CD4-positive, CD25-positive, alpha-beta regulatory T cell (primary cell): ENCODE data around the gene WDR27. TPM values are rescaled to one million over a fixed set of nuclear protein-coding genes. Genes with fewer than 3 reads are reported as not detected.

Experiments used
- ATAC-seq, 2 donors: fragments of 150-1000 bp; cut with Tn5 transposase; one replicate each; pipeline ENCODE4 v1.10.0; 2021; ENCODE audit warnings: low read depth in 2 of 2, moderate number of reproducible peaks in 2 of 2, moderate library complexity in 1 of 2
- DNase-seq, 3 donors: peaks; one replicate each; pipeline versions ENCODE4 v3.0.0 to v3.0.0-alpha.2; 2012 to 2022; ENCODE audit warnings: mixed read lengths in 1 of 3
- H3K27ac ChIP-seq: one replicate; pipeline ENCODE4 v1.7.0; 2013; ENCODE audit warnings: mild to moderate bottlenecking, low read length; ENCODE audit not compliant: insufficient read depth, poor library complexity, severe bottlenecking
- H3K27me3 ChIP-seq: one replicate; pipeline ENCODE4 v1.7.0; 2013; ENCODE audit warnings: low read length; ENCODE audit not compliant: control insufficient read depth, insufficient read depth
- H3K36me3 ChIP-seq: one replicate; pipeline ENCODE4 v1.7.0; 2013; ENCODE audit warnings: mild to moderate bottlenecking, low read length, moderate library complexity; ENCODE audit not compliant: control insufficient read depth, insufficient read depth
- H3K4me1 ChIP-seq: 2 replicates; pipeline ENCODE4 v1.7.0; 2013; ENCODE audit warnings: mild to moderate bottlenecking, low read length; ENCODE audit not compliant: insufficient read depth, control insufficient read depth, poor library complexity, severe bottlenecking
- H3K4me3 ChIP-seq: one replicate; pipeline ENCODE4 v1.7.0; 2013; ENCODE audit warnings: low read depth, mild to moderate bottlenecking, low read length, moderate library complexity
- H3K9me3 ChIP-seq, 2 experiments: 1 replicate in 1 of 2; 2 replicates in 1 of 2; pipeline ENCODE4 v1.7.0; 2013; ENCODE audit warnings: low read length in 2 of 2, mild to moderate bottlenecking in 1 of 2, moderate library complexity in 1 of 2; ENCODE audit not compliant: control insufficient read depth in 2 of 2
- H3K27ac Mint-ChIP-seq, 3 donors: one replicate each; pipeline ENCODE4 v1.8.0; 2020 to 2022; ENCODE audit warnings: mild to moderate bottlenecking in 3 of 3, mixed read lengths in 3 of 3, moderate library complexity in 2 of 3
- H3K27me3 Mint-ChIP-seq: one replicate; pipeline ENCODE4 v1.8.0; 2022; ENCODE audit warnings: mild to moderate bottlenecking, mixed read lengths
- H3K36me3 Mint-ChIP-seq: one replicate; pipeline ENCODE4 v1.8.0; 2020; ENCODE audit warnings: mixed read lengths
- H3K4me1 Mint-ChIP-seq, 4 donors: one replicate each; pipeline ENCODE4 v1.8.0; 2020 to 2022; ENCODE audit warnings: mixed read lengths in 4 of 4, mild to moderate bottlenecking in 1 of 4
- H3K4me3 Mint-ChIP-seq, 4 donors: one replicate each; pipeline ENCODE4 v1.8.0; 2020 to 2022; ENCODE audit warnings: mild to moderate bottlenecking in 4 of 4, mixed read lengths in 4 of 4, moderate library complexity in 3 of 4
- H3K9me3 Mint-ChIP-seq, 7 donors: one replicate each; pipeline ENCODE4 v1.8.0; 2020 to 2022; ENCODE audit warnings: mixed read lengths in 7 of 7, mild to moderate bottlenecking in 3 of 7, moderate library complexity in 2 of 7
- polyA plus RNA-seq, 4 donors: library from polyadenylated mRNA; unstranded; fragments of 300-500 nt; fragmentation: Illumina TruSeq; gene quantifications; one replicate each; pipeline ENCODE4 v1.2.3, GENCODE V29; 2021
- total RNA-seq: library from RNA; stranded (reverse); gene quantifications from one replicate; pipeline ENCODE4 v1.2.3, GENCODE V29; 2022

Gene WDR27
- total and polyA plus RNA-seq, 5 donors from 2014 or later = 3.7 to 30.7 (median 5.1) TPM

DNA sequence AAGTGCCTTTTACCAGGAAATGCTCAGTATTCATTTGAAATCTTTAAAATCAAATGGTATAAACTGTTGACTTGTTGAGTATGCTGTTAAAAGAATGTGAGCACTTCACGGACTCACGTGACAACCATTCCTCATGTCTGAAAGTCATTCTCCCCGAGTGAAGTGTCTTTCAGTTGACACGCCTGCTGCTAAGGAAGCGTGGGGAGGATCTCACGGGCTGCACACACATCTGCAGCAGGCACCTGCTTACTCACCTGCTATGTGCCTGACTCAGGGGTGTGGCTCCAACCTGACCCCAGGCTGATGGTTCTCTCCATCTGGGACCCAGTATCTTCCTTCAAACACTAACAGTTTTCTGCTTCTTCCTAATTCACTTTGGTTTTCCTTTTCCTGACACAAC is 32.7 kb downstream of the WDR27 start:
- H3K27ac Mint-ChIP-seq = peak overlapping the region in 1 of 3 donors; percentile 53
- no peak for DNase-seq

DNA sequence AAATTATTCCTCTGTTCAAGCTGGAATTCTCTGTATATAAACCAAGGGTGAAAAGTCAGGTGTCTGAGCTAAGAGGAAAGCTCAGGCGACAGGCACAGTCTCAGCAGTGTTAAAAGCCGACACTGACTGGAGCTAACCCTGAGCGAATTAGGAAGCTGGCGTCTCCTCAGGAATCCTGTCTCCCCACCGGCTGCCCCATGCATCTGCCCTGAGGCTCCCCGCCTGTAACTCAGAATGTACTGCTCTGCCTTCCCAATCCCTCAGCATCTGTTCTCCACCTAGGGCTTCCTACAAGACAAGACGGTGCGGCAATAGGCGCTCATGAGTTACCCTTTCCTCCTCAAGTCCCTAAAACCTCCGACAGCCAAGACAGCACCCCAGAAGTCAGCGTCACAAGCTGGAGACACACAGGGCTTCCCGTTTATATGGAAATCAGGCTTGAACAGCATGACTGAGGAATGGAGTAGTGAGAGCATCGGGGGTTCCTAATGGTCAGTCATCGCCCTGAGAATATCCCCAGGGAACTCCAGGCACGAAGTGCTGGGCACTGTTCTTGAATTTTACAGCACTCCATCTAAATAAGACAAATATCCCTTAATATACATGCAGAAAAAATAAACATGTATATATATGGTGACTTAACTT is 33.5 kb downstream of the WDR27 start:
- H3K36me3 Mint-ChIP-seq = peaks cover 49% of the 10 kb centered on the region
- no peak for ATAC-seq

More for the DNA sequence above, 32.7 kb downstream of the WDR27 start:
- no peaks in the 10 kb centered on the region for H3K9me3 Mint-ChIP-seq
- Histone ChIP-seq H3K27me3 (no peaks in the 10 kb centered on the region), H3K9me3 (no peaks in the 10 kb centered on the region), H3K27ac (no peak overlapping the region), H3K4me1 (no peaks in the 10 kb centered on the region), H3K4me3 (no peak overlapping the region), H3K36me3 (peaks cover 16% of the 10 kb centered on the region)
- no peaks in the 10 kb centered on the region for H3K27me3 Mint-ChIP-seq
- H3K36me3 Mint-ChIP-seq = peaks cover 43% of the 10 kb centered on the region
- no peak for ATAC-seq
- peaks cover 0 to 8% (median 3%) of the 10 kb centered on the region in 4 donors for H3K4me1 Mint-ChIP-seq
- H3K4me3 Mint-ChIP-seq = no peak overlapping the region

DNA sequence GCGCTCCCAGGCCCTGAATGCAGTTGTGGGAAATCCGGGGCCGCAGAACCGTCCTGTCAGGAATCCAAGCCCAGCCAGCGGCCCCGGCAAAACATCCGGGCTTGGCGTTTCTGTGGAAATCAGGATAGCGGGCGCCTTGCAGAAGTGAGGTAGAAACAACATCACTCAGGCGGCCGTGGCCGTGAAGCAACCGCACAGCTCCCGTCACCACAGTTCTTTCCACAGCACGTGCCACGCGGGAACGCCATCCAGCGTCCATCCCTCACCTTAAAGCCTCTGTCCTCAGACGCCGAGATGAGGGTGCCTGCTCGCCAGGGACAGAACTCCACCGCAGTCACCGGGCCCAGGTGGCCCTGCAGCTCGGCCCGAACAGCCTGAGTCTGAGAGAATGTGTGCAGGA is 34.1 kb downstream of the WDR27 start:
- ATAC-seq (no peak), DNase-seq (no peak)
- Mint-ChIP-seq H3K36me3 (peaks cover 51% of the 10 kb centered on the region), H3K27me3 (no peaks in the 10 kb centered on the region), H3K4me1 (peaks cover 0 to 6% (median 2%) of the 10 kb centered on the region in 4 donors), H3K4me3 (no peak overlapping the region), H3K27ac (no peak overlapping the region), H3K9me3 (no peaks in the 10 kb centered on the region)
- Histone ChIP-seq H3K9me3 (no peaks in the 10 kb centered on the region), H3K36me3 (peaks cover 16% of the 10 kb centered on the region), H3K27me3 (no peaks in the 10 kb centered on the region), H3K4me1 (no peaks in the 10 kb centered on the region), H3K4me3 (no peak overlapping the region), H3K27ac (no peak overlapping the region)

More for the DNA sequence above, 33.5 kb downstream of the WDR27 start:
- Mint-ChIP-seq H3K27me3 (no peaks in the 10 kb centered on the region), H3K9me3 (no peaks in the 10 kb centered on the region), H3K27ac (no peak overlapping the region), H3K4me3 (no peak overlapping the region), H3K4me1 (peaks cover 0 to 6% (median 3%) of the 10 kb centered on the region in 4 donors)
- Histone ChIP-seq H3K4me1 (no peaks in the 10 kb centered on the region), H3K36me3 (peaks cover 16% of the 10 kb centered on the region), H3K4me3 (no peak overlapping the region), H3K9me3 (no peaks in the 10 kb centered on the region), H3K27ac (no peak overlapping the region), H3K27me3 (no peaks in the 10 kb centered on the region)
- DNase-seq = no peak

DNA sequence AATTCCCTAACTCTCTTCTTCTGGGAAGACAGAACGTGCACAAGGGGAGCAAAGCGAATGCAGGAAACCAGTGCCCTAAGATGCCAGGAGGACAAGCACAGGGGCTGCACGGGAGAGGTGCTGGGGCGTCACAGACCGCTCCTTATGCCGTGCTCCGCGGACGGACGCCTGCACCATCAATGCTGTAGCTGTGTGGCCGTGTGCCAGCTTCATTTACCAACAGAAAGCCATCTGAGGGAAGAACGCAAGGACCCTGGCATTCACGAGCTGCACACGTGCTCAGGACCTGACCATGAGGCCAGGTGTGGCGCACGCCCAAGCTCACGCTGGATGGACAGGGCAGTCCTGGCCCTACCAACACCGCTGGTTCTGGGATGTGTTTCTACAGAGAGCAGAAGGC is 35.4 kb downstream of the WDR27 start:
- H3K27ac ChIP-seq = no peak overlapping the region
- no peaks in the 10 kb centered on the region for H3K9me3 ChIP-seq
- no peaks in the 10 kb centered on the region for H3K9me3 Mint-ChIP-seq
- no peaks in the 10 kb centered on the region for H3K27me3 Mint-ChIP-seq
- ATAC-seq (no peak), DNase-seq (no peak)
- H3K4me1 ChIP-seq = no peaks in the 10 kb centered on the region
- no peaks in the 10 kb centered on the region for H3K27me3 ChIP-seq
- no peak overlapping the region for H3K4me3 ChIP-seq
- H3K36me3 Mint-ChIP-seq = peaks cover 40% of the 10 kb centered on the region
- H3K4me1 Mint-ChIP-seq = peaks cover 0 to 6% (median 2%) of the 10 kb centered on the region in 4 donors
- H3K4me3 Mint-ChIP-seq = no peak overlapping the region
- H3K27ac Mint-ChIP-seq = no peak overlapping the region
- peaks cover 14% of the 10 kb centered on the region for H3K36me3 ChIP-seq

DNA sequence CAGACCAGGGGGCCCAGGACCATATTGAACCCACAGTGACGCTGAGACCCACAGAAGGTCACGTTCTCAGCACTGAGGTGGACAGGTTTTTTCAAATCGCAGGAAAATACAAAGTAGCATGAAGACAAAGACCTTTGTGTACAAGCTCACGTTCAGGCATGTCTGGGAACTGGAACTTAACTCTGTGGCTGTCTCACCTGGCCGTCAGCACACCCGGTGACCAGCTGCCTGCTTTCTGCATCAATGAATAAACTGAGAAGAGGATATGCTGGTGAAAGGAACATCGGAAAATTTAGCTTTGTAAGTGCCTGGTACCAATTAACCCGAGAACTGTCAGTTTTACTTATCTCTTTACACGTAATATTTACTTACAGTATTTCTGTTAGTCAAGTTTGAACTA is 36.5 kb downstream of the WDR27 start:
- no peak overlapping the region for H3K4me3 ChIP-seq
- H3K27ac ChIP-seq = no peak overlapping the region
- Mint-ChIP-seq H3K36me3 (peaks cover 36% of the 10 kb centered on the region), H3K4me3 (no peak overlapping the region), H3K27me3 (no peaks in the 10 kb centered on the region), H3K9me3 (no peaks in the 10 kb centered on the region), H3K27ac (no peak overlapping the region), H3K4me1 (peaks cover 0 to 6% (median 2%) of the 10 kb centered on the region in 4 donors)
- H3K27me3 ChIP-seq = no peaks in the 10 kb centered on the region
- ATAC-seq (no peak), DNase-seq (no peak)
- H3K9me3 ChIP-seq = no peaks in the 10 kb centered on the region
- H3K36me3 ChIP-seq = peaks cover 10% of the 10 kb centered on the region
- no peaks in the 10 kb centered on the region for H3K4me1 ChIP-seq

DNA sequence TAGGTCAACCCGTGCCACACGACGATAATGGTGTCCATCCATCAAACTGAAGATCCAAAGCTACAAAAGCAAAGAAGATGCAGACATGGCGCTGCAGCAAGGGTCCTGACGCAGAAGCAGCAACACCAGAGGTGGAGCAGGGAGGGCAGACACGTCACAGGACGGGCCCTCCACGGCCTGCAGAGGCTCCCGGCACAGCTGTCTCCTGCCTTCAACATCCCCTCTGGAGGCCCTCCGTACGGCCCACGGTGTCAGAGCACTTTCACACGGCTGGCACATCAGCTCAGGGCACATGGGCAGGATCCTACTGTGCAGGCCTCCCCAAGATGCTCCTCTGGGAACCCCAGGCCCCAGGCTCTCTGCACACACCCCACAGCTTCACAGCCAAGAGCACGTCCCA is 37.6 kb downstream of the WDR27 start:
- Mint-ChIP-seq H3K4me1 (peaks cover 0 to 4% (median 0%) of the 10 kb centered on the region in 4 donors), H3K27ac (no peak overlapping the region), H3K4me3 (no peak overlapping the region), H3K27me3 (no peaks in the 10 kb centered on the region), H3K36me3 (peaks cover 40% of the 10 kb centered on the region), H3K9me3 (no peaks in the 10 kb centered on the region)
- Histone ChIP-seq H3K4me3 (no peak overlapping the region), H3K4me1 (no peaks in the 10 kb centered on the region), H3K27me3 (no peaks in the 10 kb centered on the region), H3K9me3 (no peaks in the 10 kb centered on the region), H3K27ac (no peak overlapping the region), H3K36me3 (peaks cover 10% of the 10 kb centered on the region)
- ATAC-seq (no peak), DNase-seq (no peak)

DNA sequence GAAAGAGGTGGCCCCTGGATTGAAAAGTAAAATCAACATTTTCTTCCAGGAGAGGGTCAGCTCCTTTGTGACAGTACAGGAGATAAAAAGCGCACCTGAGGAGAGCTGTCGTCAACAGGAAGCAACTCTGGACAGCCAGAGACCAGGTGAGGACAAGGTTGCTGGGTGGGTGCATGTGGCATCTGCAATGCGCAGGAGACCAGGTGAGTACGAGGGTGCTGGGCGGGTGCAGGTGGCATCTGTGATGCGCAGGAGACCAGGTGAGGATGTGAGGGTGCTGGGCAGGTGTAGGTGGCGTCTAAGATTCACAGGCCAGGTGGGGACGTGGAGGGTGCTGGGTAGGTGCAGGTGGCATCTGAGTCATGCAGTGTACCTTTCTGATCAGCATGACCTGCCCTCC is 38.4 kb downstream of the WDR27 start:
- no peak overlapping the region for H3K27ac ChIP-seq
- peaks cover 39% of the 10 kb centered on the region for H3K36me3 Mint-ChIP-seq
- no peaks in the 10 kb centered on the region for H3K27me3 Mint-ChIP-seq
- no peaks in the 10 kb centered on the region for H3K4me1 ChIP-seq
- ATAC-seq = no peak
- no peaks in the 10 kb centered on the region for H3K9me3 ChIP-seq
- peaks cover 8% of the 10 kb centered on the region for H3K36me3 ChIP-seq
- H3K4me1 Mint-ChIP-seq = peaks cover 0 to 4% (median 0%) of the 10 kb centered on the region in 4 donors
- H3K4me3 ChIP-seq = no peak overlapping the region
- H3K27ac Mint-ChIP-seq = no peak overlapping the region
- H3K27me3 ChIP-seq = no peaks in the 10 kb centered on the region
- no peak overlapping the region for H3K4me3 Mint-ChIP-seq
- H3K9me3 Mint-ChIP-seq = no peaks in the 10 kb centered on the region
- no peak for DNase-seq

DNA sequence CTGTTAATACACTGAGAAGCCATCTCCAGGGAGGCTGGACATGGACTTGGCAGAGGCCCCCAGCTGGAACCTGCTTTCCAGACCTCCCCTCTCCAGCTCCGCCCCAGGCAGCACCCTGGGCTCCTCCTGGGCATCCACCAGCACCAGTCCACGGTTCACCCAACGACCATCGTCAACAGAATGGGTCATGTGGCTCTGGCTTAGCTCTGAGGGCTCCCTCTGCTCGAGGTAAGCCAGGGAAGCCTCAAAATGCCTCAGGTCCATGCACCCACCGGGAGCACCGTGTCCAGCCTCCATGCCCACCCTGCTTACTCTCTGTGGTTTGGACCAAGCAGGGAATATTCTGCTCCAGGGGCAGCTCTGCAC is 40.5 kb downstream of the WDR27 start:
- Mint-ChIP-seq H3K27ac (no peak overlapping the region), H3K36me3 (peaks cover 33% of the 10 kb centered on the region)
- ATAC-seq = no peak

More for the DNA sequence above, 40.5 kb downstream of the WDR27 start:
- Histone ChIP-seq H3K4me1 (no peaks in the 10 kb centered on the region), H3K4me3 (no peak overlapping the region), H3K36me3 (peaks cover 1% of the 10 kb centered on the region), H3K9me3 (no peaks in the 10 kb centered on the region), H3K27me3 (no peaks in the 10 kb centered on the region), H3K27ac (no peak overlapping the region)
- no peaks in the 10 kb centered on the region for H3K27me3 Mint-ChIP-seq
- H3K9me3 Mint-ChIP-seq = no peaks in the 10 kb centered on the region
- no peaks in the 10 kb centered on the region for H3K4me1 Mint-ChIP-seq
- no peak overlapping the region for H3K4me3 Mint-ChIP-seq
- DNase-seq = no peak
